Epithelial cell of esophagus (primary cell): ENCODE measurements around the gene CREB5.
"Not testable (repeated sequence)": the region's sequence is repeated elsewhere in the genome, so short reads cannot be mapped to it uniquely, and the experiment has no call there.

ENCODE experiments used
- DNase-seq: peaks from one replicate; pipeline ENCODE4 v3.0.0; 2010; ENCODE audit warnings: low read depth
- H3K4me3 ChIP-seq: 2 replicates; pipeline ENCODE4 v1.5.1; 2011; ENCODE audit warnings: mild to moderate bottlenecking, low read length, control low read depth
- TF ChIP-seq, protein P1 (sequence below): IDR thresholded peaks from 2 replicates; pipeline ENCODE4 v1.5.1; 2011; ENCODE audit warnings: low read depth, mild to moderate bottlenecking, low read length, control low read depth, inconsistent platforms; ENCODE audit not compliant: insufficient read depth; ENCODE audit errors: missing control alignments

Gene CREB5

DNA sequence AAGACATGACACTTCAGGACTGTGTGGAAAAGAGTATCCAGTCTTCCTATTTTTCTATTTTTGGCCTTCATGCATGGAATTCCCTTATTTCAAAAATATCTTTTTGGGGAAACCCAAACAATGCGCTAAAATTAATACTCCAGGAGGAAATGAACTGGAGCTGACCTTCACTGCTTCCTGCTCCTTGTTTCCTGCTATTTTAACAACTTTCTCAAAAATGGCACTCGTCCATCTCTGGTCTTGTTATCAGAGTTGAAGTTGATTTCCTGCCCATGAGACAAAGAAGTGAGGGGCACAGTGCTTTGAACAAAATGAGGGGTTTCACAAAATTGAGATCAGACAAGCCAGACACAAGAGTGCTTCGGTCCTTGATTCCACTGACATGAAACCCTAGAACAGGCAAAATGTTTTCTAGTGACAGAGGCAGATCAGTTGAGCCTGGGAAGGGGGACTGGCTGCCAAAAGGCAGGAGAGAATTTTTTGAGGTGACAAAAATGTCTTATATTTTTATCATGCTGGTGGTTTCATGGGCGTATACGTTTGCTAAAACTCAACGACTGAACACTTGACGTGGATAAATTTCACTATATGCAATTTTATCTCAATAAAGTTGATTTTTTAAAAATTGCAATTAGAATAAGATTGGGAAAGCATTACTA, 193.2 kb downstream of the CREB5 start:
- DNase-seq = no peak
- TF ChIP-seq, protein P1, sequence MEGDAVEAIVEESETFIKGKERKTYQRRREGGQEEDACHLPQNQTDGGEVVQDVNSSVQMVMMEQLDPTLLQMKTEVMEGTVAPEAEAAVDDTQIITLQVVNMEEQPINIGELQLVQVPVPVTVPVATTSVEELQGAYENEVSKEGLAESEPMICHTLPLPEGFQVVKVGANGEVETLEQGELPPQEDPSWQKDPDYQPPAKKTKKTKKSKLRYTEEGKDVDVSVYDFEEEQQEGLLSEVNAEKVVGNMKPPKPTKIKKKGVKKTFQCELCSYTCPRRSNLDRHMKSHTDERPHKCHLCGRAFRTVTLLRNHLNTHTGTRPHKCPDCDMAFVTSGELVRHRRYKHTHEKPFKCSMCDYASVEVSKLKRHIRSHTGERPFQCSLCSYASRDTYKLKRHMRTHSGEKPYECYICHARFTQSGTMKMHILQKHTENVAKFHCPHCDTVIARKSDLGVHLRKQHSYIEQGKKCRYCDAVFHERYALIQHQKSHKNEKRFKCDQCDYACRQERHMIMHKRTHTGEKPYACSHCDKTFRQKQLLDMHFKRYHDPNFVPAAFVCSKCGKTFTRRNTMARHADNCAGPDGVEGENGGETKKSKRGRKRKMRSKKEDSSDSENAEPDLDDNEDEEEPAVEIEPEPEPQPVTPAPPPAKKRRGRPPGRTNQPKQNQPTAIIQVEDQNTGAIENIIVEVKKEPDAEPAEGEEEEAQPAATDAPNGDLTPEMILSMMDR = no peak

DNA sequence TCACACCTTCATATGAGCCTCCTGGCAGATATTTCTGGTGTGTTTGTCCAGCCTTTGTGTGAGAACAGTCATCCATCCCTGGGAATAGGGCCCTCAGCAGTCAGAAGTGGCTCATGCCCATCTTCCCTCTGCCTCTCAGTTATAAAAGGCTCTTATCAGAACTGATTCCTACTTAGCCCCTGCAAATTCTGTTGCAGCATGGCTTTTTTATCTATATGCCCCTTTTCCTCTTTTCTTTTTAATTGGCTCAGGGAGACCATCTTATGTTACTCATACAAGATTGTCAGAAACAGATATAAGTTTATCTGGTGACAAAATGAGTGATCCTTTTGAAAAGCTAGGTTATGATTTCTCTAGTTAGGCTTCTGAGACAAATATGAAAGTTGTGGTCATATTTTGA, 194.1 kb downstream of the CREB5 start:
- TF ChIP-seq, protein P1 = no peak
- no peak overlapping the region for H3K4me3 ChIP-seq
- no peak for DNase-seq

More for the DNA sequence above, 193.2 kb downstream of the CREB5 start:
- H3K4me3 ChIP-seq = no peak overlapping the region

DNA sequence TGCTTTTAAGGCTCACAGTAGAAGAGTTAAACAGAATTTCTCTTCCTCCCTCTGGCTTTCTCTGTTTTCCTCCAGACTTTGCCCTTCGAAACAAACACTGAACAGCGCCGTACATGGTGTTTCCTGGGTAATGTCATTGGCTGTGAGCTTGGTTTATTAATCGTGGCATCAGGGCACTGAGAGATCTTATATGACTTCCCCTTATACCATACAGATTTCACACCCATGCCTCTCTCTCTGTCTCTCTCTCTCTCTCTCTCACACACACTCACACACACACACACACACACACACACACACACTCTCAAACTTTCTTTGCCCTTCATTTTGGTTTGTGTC, 195.5 kb downstream of the CREB5 start:
- no peak overlapping the region for H3K4me3 ChIP-seq
- TF ChIP-seq, protein P1 = no peak
- DNase-seq = no peak

DNA sequence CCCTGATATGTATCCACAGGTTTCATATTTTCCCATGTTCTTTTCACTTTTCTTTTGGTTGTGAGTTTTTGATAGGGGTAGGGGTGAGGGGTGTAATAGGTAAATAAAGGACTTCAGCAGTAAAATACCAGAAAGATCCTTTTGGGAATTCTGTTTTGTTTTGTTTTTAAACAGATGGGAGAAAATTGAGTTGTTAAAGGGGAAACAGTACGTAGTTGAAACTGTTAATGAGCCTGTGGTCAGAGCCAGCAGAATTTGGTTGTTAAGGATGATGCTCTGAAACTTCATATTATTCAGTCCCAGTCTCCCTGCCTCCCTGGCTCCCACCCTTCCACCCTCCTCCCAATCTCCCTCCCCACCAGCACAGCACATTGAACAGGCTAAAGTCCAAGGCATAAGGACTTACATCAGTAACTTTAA, 195.9 kb downstream of the CREB5 start:
- DNase-seq = no peak
- H3K4me3 ChIP-seq = no peak overlapping the region
- TF ChIP-seq, protein P1 = no peak

DNA sequence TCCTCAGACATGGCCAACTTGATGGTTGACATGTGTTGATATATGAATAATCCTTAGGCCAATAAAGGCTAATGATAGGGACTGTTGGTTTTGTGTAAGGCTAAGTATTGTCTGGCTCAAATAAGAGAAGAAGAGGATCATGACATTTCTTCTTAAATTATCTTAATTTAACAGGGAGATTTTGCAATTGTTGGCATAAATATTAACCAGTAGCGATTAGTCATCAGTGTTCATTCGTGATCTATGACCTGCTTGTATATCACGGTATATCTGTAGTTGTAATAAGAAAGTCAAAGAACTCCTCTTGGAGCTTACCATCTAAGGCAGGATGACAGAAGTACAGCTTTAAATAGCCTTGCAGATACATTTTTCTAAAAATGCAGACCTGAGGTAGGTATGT, 196.4 kb downstream of the CREB5 start:
- peak; percentile 52 for DNase-seq
- TF ChIP-seq, protein P1 = no peak
- H3K4me3 ChIP-seq = no peak overlapping the region

DNA sequence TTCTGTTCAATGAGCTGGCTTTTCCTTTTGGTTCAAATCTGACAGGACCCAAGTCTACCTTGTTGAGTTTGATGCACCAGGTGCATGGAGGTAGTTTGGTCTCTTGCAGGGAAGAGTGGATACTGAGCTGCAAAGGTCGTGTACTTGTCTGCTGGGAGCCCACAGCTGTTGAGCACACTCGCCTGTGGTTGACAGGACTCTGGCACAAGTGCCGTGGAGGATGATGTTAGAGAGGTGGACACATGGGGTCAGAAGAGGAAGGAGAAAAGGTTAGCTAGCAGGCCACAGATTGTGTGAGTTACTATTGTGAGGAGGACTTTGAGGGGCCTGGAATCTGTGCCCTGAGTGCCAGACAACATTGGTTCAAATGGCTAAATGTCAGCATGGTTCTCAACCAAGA, 197.3 kb downstream of the CREB5 start:
- TF ChIP-seq, protein P1 = no peak
- DNase-seq = no peak
- no peak overlapping the region for H3K4me3 ChIP-seq

DNA sequence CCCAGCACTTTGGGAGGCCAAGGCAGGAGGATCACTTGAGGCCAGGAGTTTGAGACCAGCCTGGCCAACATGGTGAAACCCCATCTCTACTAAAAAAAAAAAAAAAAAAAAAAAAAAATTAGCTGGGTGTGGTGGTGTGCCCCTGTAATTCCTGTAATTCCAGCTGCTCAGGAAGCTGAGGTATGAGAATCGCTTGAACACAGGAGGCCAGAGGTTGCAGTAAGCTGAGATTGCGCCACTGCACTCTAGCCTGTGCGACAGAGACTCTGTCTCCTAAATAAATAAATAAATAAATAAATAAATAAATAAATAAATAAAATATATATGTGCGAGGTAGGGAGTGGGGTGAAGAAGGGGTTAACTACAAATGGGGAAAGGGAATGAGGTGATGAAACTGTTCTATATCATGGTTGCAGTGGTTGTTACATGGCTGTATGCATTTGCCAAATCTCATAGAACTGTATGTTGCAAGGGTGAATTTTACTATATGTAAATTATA, 199.1 kb downstream of the CREB5 start:
- H3K4me3 ChIP-seq = not testable (repeated sequence)
- DNase-seq = peak; percentile 78
